GM12864 (cell line): Measurements from ENCODE around the gene CEBPA.

Experiments
- DNase-seq: peaks from one replicate; pipeline ENCODE4 v3.0.0-alpha.2; 2011; ENCODE audit warnings: low read depth
- H3K4me3 ChIP-seq: 2 replicates; pipeline ENCODE4 v1.5.1; 2011; ENCODE audit warnings: mild to moderate bottlenecking, low read depth, low read length, control low read depth
- CTCF ChIP-seq: IDR thresholded peaks from 2 replicates; pipeline ENCODE4 v1.5.1; 2011; ENCODE audit warnings: low read depth, mild to moderate bottlenecking, moderate library complexity, low read length, control low read depth, inconsistent platforms; ENCODE audit errors: missing control alignments

Gene CEBPA

GRCh38 chr19:33335446-33335845 lies 33.1 kb upstream of the CEBPA start:
- DNase-seq, result no peak
- H3K4me3 ChIP-seq, result no peak overlapping the region
- TF ChIP-seq CTCF, result no peak

GRCh38 chr19:33334271-33334670 lies 31.9 kb upstream of the CEBPA start:
- no peak for TF ChIP-seq CTCF
- H3K4me3 ChIP-seq, result no peak overlapping the region
- no peak for DNase-seq

- no peak overlapping the region for H3K4me3 ChIP-seq
- no peak for TF ChIP-seq CTCF
- no peak for DNase-seq
Measured at GRCh38 chr19:33333642-33334041, 31.3 kb upstream of the CEBPA start.

GRCh38 chr19:33333151-33333550 lies 30.8 kb upstream of the CEBPA start:
- no peak overlapping the region for H3K4me3 ChIP-seq
- TF ChIP-seq CTCF, result no peak
- no peak for DNase-seq

- no peak for TF ChIP-seq CTCF
- no peak for DNase-seq
- H3K4me3 ChIP-seq, result no peak overlapping the region
Measured at GRCh38 chr19:33332248-33332647, 29.9 kb upstream of the CEBPA start.

- no peak for DNase-seq
- no peak overlapping the region for H3K4me3 ChIP-seq
- TF ChIP-seq CTCF, result no peak
Measured at GRCh38 chr19:33329736-33330135, 27.4 kb upstream of the CEBPA start.

GRCh38 chr19:33329060-33329459 lies 26.7 kb upstream of the CEBPA start:
- no peak for DNase-seq
- TF ChIP-seq CTCF, result no peak
- H3K4me3 ChIP-seq, result no peak overlapping the region
